Thoracic aorta (tissue), 2 donors: ENCODE results near the gene PLEKHG4. TPM values are rescaled to one million over a fixed set of nuclear protein-coding genes. Genes with fewer than 3 reads are reported as not detected.

Experiments
- ATAC-seq: fragments of 150-250 bp; one replicate; pipeline ENCODE4 v1.8.0; 2017; ENCODE audit warnings: low read depth; ENCODE audit not compliant: insufficient number of reproducible peaks, low FRiP score
- DNase-seq: peaks from one replicate; pipeline ENCODE4 v3.0.0-alpha.2; 2020; ENCODE audit warnings: low spot score
- H3K27ac ChIP-seq, 2 donors: fragments of 200-600 bp; sonication (generic); 1 replicate in 1 of 2; 2 replicates in 1 of 2; pipeline ENCODE4 v1.5.1; 2016; ENCODE audit warnings: mild to moderate bottlenecking in 2 of 2, moderate library complexity in 2 of 2
- H3K27me3 ChIP-seq: fragments of 200-600 bp; sonication (generic); replicated peaks from 2 replicates; pipeline ENCODE4 v1.6.0; 2016; ENCODE audit warnings: mild to moderate bottlenecking; ENCODE audit not compliant: insufficient read depth
- H3K36me3 ChIP-seq: fragments of 200-600 bp; sonication (generic); one replicate; pipeline ENCODE4 v1.5.1; 2016
- H3K4me1 ChIP-seq, 2 donors: fragments of 200-600 bp; sonication (generic); 1 replicate in 1 of 2; 2 replicates in 1 of 2; pipeline versions ENCODE4 v1.5.1 to v1.6.0; 2016; ENCODE audit warnings: low read depth in 2 of 2, mild to moderate bottlenecking in 1 of 2; ENCODE audit not compliant: control insufficient read depth in 1 of 2
- H3K4me3 ChIP-seq: fragments of 200-600 bp; sonication (generic); 2 replicates; pipeline ENCODE4 v1.5.1; 2016; ENCODE audit warnings: mild to moderate bottlenecking
- H3K9me3 ChIP-seq: fragments of 200-600 bp; sonication (generic); 2 replicates; pipeline ENCODE4 v1.5.1; 2016
- total RNA-seq, 2 donors: library from RNA; depleted of rRNA; stranded (reverse); fragments of >200 nt; gene quantifications; one replicate each; pipeline versions ENCODE4 v1.1.0 to v1.2.3, GENCODE V29; 2016
- TF ChIP-seq, protein P1 (sequence below): fragments of 200-600 bp; sonication (generic); IDR thresholded peaks from one replicate; pipeline ENCODE4 v1.5.1; 2019; ENCODE audit warnings: antibody characterized with exemption

PLEKHG4 gene
- total RNA-seq, 2 donors from 2014 or later: 3.1 to 15.6 TPM

DNA sequence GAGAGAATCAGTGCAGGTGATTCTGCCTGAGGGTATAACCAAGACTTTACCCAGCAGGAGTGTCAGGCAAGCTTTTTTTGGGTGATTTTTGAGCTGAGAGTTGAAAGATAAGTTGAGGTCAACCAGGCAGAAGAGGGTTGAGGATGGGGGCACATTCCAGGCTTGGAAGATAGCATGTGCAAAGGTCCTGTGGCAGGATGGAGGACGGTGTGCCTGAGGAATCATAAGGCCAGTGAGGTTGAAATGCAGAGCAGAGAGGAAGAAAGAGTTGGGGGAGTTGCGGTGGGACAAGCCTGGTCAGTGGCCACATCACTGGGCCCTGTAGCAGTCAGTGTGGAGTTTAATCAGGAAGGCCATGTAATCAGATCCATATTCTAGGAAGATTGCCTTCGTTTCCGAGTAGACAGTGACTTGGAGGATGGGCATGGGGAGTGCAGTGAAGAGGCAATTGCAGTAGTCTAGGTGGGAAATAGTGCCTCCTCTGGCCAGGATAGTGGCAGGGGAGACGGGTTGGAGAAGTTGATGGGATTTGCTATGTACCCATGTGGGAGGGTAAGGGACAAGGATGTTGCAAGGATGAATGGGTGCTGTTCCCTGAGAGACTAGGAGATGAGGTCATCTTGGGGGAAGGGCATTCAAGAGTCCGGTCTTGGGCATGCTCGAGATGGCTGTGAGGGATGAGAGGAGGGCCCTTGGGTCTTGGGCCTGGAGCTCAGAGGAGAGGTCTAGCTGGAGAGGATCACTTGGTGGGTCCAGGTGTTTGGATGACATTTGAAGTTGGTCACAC is 3.9 kb downstream of the PLEKHG4 start:
- Histone ChIP-seq H3K9me3 (no peaks in the 10 kb centered on the region), H3K4me3 (no peak overlapping the region), H3K36me3 (no peaks in the 10 kb centered on the region), H3K27ac (no peak overlapping the region), H3K4me1 (peaks cover 3 to 20% of the 10 kb centered on the region in 2 donors), H3K27me3 (no peaks in the 10 kb centered on the region)
- DNase-seq: no peak
- TF ChIP-seq, protein P1, sequence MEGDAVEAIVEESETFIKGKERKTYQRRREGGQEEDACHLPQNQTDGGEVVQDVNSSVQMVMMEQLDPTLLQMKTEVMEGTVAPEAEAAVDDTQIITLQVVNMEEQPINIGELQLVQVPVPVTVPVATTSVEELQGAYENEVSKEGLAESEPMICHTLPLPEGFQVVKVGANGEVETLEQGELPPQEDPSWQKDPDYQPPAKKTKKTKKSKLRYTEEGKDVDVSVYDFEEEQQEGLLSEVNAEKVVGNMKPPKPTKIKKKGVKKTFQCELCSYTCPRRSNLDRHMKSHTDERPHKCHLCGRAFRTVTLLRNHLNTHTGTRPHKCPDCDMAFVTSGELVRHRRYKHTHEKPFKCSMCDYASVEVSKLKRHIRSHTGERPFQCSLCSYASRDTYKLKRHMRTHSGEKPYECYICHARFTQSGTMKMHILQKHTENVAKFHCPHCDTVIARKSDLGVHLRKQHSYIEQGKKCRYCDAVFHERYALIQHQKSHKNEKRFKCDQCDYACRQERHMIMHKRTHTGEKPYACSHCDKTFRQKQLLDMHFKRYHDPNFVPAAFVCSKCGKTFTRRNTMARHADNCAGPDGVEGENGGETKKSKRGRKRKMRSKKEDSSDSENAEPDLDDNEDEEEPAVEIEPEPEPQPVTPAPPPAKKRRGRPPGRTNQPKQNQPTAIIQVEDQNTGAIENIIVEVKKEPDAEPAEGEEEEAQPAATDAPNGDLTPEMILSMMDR: no peak
- ATAC-seq: no peak

DNA sequence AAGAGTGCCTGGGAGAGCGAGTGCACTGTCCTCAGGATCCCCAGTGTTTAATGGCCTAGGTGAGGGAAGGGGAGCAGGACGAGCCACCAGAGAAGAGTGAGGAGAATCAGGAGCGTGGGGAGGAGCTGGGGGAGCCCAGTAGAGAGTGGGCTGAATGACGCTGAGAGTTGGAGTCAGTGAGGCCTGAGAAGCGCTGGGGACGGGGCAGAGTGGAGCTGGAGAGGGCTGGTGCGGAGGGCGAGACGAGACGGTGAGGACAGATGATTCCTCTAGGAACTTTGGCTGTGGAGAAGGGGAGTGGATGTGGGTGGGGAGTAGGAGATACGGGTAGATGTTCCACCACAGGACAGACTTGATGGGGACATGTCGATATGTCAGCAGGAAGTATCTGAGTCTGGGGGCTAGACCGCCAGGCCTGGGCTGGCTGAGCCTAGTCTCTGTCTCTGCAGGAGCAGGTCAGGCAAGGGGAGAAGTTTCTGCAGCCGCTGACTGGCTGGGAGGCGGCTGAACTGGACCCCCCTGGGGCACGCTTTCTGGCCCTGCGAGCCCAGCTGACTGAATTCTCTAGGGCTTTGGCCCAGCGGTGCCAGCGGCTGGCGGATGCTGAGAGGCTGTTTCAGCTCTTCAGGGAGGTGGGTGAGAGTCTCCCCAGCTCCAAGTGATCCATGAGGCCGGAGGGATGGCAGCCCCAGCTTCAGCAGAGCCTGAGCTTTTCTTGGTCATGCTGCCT is 4.7 kb downstream of the PLEKHG4 start:
- no peaks in the 10 kb centered on the region for H3K36me3 ChIP-seq
- DNase-seq (no peak), ATAC-seq (no peak)
- TF ChIP-seq, protein P1: no peak
- no peak overlapping the region for H3K4me3 ChIP-seq
- peaks cover 0 to 12% of the 10 kb centered on the region in 2 donors for H3K4me1 ChIP-seq
- H3K9me3 ChIP-seq: no peaks in the 10 kb centered on the region
- no peaks in the 10 kb centered on the region for H3K27me3 ChIP-seq
- no peak overlapping the region for H3K27ac ChIP-seq

DNA sequence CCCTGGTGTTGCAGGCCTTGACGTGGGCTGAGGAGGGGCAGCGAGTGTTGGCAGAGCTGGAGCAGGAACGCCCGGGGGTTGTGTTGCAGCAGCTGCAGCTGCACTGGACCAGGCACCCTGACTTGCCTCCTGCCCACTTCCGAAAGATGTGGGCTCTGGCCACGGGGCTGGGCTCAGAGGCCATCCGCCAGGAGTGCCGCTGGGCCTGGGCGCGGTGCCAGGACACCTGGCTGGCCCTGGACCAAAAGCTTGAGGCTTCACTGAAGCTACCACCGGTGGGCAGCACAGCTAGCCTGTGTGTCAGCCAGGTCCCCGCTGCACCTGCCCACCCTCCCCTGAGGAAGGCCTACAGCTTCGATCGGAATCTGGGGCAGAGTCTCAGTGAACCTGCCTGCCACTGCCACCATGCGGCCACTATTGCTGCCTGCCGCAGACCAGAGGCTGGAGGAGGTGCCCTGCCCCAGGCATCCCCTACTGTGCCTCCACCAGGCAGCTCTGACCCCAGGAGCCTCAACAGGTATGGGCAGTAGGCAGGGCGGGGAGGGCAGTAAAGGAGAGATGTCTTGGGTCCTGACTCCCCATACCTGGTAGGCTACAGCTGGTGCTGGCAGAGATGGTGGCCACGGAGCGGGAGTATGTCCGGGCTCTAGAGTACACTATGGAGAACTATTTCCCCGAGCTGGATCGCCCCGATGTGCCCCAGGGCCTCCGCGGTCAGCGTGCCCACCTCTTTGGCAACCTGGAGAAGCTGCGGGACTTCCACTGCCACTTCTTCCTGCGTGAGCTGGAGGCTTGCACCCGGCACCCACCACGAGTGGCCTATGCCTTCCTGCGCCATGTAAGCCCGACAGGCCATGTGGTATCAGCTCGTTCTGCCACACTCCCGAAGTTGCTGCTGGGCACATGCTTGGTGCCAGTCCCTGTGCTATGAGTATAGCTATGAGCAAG is 5.6 kb downstream of the PLEKHG4 start:
- no peak overlapping the region for H3K27ac ChIP-seq
- peak overlapping the region; percentile 38 for H3K4me3 ChIP-seq
- no peak for ATAC-seq
- no peaks in the 10 kb centered on the region for H3K27me3 ChIP-seq
- H3K4me1 ChIP-seq: peaks cover 0 to 6% of the 10 kb centered on the region in 2 donors
- H3K9me3 ChIP-seq: no peaks in the 10 kb centered on the region
- no peaks in the 10 kb centered on the region for H3K36me3 ChIP-seq
- TF ChIP-seq, protein P1: peak; percentile 47
- DNase-seq: no peak

DNA sequence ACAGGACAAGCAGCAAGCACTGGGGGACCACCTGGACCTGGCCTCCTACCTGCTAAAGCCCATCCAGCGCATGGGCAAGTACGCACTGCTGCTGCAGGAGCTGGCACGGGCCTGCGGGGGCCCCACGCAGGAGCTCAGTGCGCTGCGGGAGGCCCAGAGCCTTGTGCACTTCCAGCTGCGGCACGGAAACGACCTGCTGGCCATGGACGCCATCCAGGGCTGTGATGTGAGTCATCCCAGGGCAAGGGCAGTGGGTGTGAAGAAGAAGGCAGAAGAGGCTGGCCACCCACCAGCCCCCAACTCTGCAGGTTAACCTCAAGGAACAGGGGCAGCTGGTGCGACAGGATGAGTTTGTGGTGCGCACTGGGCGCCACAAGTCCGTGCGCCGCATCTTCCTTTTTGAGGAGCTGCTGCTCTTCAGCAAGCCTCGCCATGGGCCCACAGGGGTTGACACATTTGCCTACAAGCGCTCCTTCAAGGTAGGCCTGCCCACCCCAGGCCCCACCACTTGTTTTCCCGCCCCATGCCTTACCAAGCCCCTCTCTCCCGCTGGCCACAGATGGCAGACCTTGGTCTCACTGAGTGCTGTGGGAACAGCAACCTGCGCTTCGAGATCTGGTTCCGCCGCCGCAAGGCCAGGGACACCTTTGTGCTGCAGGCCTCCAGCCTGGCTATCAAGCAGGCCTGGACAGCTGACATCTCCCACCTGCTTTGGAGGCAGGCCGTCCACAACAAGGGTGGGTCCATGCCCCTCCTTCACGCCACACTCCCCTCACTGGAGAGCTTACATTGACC is 7.3 kb downstream of the PLEKHG4 start:
- H3K27me3 ChIP-seq: no peaks in the 10 kb centered on the region
- no peak for DNase-seq
- H3K36me3 ChIP-seq: no peaks in the 10 kb centered on the region
- no peak for ATAC-seq
- H3K4me3 ChIP-seq: no peak overlapping the region
- H3K27ac ChIP-seq: no peak overlapping the region
- H3K4me1 ChIP-seq: peaks cover 0 to 6% of the 10 kb centered on the region in 2 donors
- TF ChIP-seq, protein P1: no peak
- H3K9me3 ChIP-seq: no peaks in the 10 kb centered on the region
